Measurements from ENCODE around the gene DIP2B.

The DIP2B gene

DNA sequence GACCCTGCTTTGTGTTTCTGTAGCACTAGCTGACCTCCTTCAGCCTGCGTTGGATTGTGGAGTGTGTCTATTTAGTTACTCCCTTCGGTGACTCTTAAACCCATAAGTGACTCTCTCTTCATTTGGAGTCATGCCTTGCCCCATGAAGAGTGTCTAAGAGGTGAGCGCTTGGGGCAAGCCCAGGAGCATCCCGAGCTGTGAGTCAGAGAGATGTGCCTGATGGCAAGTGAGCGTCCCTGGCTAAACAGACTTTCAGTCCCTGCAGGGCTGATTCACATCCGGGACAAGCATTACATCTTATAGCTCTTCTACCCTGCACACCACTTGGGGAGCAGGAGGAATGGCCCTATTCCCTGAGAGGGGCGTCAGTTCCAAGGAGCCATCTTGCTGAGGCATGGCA is 234.8 kb downstream of the DIP2B start:
- ChIA-PET CTCF (no interaction called here), POLR2A (no interaction called here)
- no peak for TF ChIP-seq ARNT (IDR thresholded peaks at IDR 0.05)
- TF ChIP-seq ZNF384 (IDR thresholded peaks at IDR 0.05), result no peak
- TF ChIP-seq PKNOX1 (IDR thresholded peaks at IDR 0.05), result no peak
- no peak for TF ChIP-seq HDGF (IDR thresholded peaks at IDR 0.05; ENCODE audit: borderline replicate concordance)
- TF ChIP-seq SP1 (IDR thresholded peaks at IDR 0.05), result no peak
- no peak for TF ChIP-seq FOXM1 (IDR thresholded peaks at IDR 0.05; ENCODE audit: borderline replicate concordance)
- no peak for TF ChIP-seq FOXA1 (IDR thresholded peaks at IDR 0.05)
- TF ChIP-seq ELF4 (IDR thresholded peaks at IDR 0.05), result no peak
- no peak for TF ChIP-seq SUZ12 (IDR thresholded peaks at IDR 0.05)
- no peak for TF ChIP-seq NFRKB (IDR thresholded peaks at IDR 0.05)
- no peak for TF ChIP-seq L3MBTL2 (conservative IDR thresholded peaks at IDR 0.05)
- no peak for TF ChIP-seq LEF1 (IDR thresholded peaks at IDR 0.05; ENCODE audit: borderline replicate concordance)
- no peak for TF ChIP-seq CTBP1 (IDR thresholded peaks at IDR 0.05; ENCODE audit: borderline replicate concordance)
- no peak for TF ChIP-seq FOXK2 (IDR thresholded peaks at IDR 0.05)
- no peak for TF ChIP-seq BHLHE40 (IDR thresholded peaks at IDR 0.05; ENCODE audit: borderline replicate concordance)
- no peak for TF ChIP-seq TARDBP (IDR thresholded peaks at IDR 0.05)
- no peak for DNase-seq (ENCODE audit: extremely low spot score)

- CTCF ChIA-PET, result interaction anchor here (0.7 kb wide), 1 partner anchor 25 kb away, joined by 3 read pairs; no protein-coding TSS in a partner anchor
- POLR2A ChIA-PET, result no interaction called here
- TF ChIP-seq L3MBTL2 (conservative IDR thresholded peaks at IDR 0.05) (no peak), ARNT (IDR thresholded peaks at IDR 0.05) (no peak), NFRKB (IDR thresholded peaks at IDR 0.05) (no peak), FOXM1 (IDR thresholded peaks at IDR 0.05; ENCODE audit: borderline replicate concordance) (no peak), PKNOX1 (IDR thresholded peaks at IDR 0.05) (no peak), FOXA1 (IDR thresholded peaks at IDR 0.05) (no peak), CTBP1 (IDR thresholded peaks at IDR 0.05; ENCODE audit: borderline replicate concordance) (no peak), FOXK2 (IDR thresholded peaks at IDR 0.05) (no peak), LEF1 (IDR thresholded peaks at IDR 0.05; ENCODE audit: borderline replicate concordance) (no peak), TARDBP (IDR thresholded peaks at IDR 0.05) (no peak), SP1 (IDR thresholded peaks at IDR 0.05) (no peak), BHLHE40 (IDR thresholded peaks at IDR 0.05; ENCODE audit: borderline replicate concordance) (no peak), ZNF384 (IDR thresholded peaks at IDR 0.05) (no peak), SUZ12 (IDR thresholded peaks at IDR 0.05) (no peak), ELF4 (IDR thresholded peaks at IDR 0.05) (no peak), HDGF (IDR thresholded peaks at IDR 0.05; ENCODE audit: borderline replicate concordance) (no peak)
- no peak for DNase-seq (ENCODE audit: extremely low spot score)
Measured at GRCh38 chr12:50740307-50740706, 235.5 kb downstream of the DIP2B start.

- CTCF ChIA-PET, result no interaction called here
- no peak for DNase-seq (ENCODE audit: extremely low spot score)
- POLR2A ChIA-PET, result interaction anchor here (0.6 kb wide), 1 partner anchor 273 kb away, joined by 3 read pairs; no protein-coding TSS in a partner anchor
- TF ChIP-seq BHLHE40 (IDR thresholded peaks at IDR 0.05; ENCODE audit: borderline replicate concordance), result no peak
- TF ChIP-seq ELF4 (IDR thresholded peaks at IDR 0.05), result no peak
- no peak for TF ChIP-seq L3MBTL2 (conservative IDR thresholded peaks at IDR 0.05)
- no peak for TF ChIP-seq ZNF384 (IDR thresholded peaks at IDR 0.05)
- no peak for TF ChIP-seq PKNOX1 (IDR thresholded peaks at IDR 0.05)
- TF ChIP-seq CTBP1 (IDR thresholded peaks at IDR 0.05; ENCODE audit: borderline replicate concordance), result no peak
- TF ChIP-seq ARNT (IDR thresholded peaks at IDR 0.05), result no peak
- TF ChIP-seq HDGF (IDR thresholded peaks at IDR 0.05; ENCODE audit: borderline replicate concordance), result no peak
- TF ChIP-seq SP1 (IDR thresholded peaks at IDR 0.05), result no peak
- no peak for TF ChIP-seq FOXA1 (IDR thresholded peaks at IDR 0.05)
- TF ChIP-seq NFRKB (IDR thresholded peaks at IDR 0.05), result no peak
- TF ChIP-seq TARDBP (IDR thresholded peaks at IDR 0.05), result no peak
- no peak for TF ChIP-seq FOXK2 (IDR thresholded peaks at IDR 0.05)
- no peak for TF ChIP-seq FOXM1 (IDR thresholded peaks at IDR 0.05; ENCODE audit: borderline replicate concordance)
- TF ChIP-seq SUZ12 (IDR thresholded peaks at IDR 0.05), result no peak
- TF ChIP-seq LEF1 (IDR thresholded peaks at IDR 0.05; ENCODE audit: borderline replicate concordance), result no peak
Measured at GRCh38 chr12:50742776-50743175, 238.0 kb downstream of the DIP2B start.

DNA sequence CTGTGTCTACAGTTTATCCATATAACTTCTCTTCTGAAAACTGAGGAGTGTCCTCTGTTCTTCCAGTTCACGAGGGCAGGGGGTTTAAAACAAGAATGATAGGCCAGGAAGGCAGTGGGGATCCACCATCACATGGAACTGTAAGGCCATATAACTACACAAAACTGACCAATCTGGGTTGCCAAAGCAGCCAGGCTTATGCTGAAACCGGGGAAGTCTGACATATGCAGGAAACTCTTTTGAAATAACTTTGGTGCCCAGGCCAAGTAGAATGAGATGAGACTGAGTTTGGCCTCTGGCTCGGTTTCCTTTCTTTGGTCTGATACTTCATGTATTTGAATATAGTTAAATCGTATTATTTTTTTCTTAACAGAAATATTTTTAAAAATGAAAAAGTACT is 241.1 kb downstream of the DIP2B start:
- ChIA-PET CTCF (no interaction called here), POLR2A (interaction anchor here (1.6 kb wide), 1 partner anchor 18 kb away, joined by 4 read pairs; the partner anchor contains the start of gene ATF1)
- DNase-seq (ENCODE audit: extremely low spot score), result no peak
- TF ChIP-seq NFRKB (IDR thresholded peaks at IDR 0.05) (no peak), FOXA1 (IDR thresholded peaks at IDR 0.05) (no peak), BHLHE40 (IDR thresholded peaks at IDR 0.05; ENCODE audit: borderline replicate concordance) (no peak), ZNF384 (IDR thresholded peaks at IDR 0.05) (no peak), FOXK2 (IDR thresholded peaks at IDR 0.05) (no peak), L3MBTL2 (conservative IDR thresholded peaks at IDR 0.05) (no peak)

DNA sequence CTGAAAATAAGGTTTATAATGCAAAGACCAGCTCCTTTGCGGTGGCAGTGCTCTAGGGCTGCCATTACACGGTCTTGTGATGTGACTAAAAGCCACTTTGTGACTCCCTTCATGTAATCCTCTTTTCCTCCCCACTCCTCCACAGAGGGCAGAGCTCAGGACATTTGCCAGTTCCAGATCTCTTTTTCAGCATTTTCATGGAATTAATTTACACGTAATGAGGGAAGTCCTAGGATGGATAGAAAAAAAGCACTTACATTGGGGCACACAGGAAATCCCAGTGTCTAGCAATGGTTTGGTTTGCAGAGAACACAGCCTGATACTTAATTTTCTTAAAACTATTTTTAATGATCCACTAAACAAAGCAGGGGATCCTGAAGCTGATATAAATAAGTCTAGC is 241.6 kb downstream of the DIP2B start:
- CTCF ChIA-PET, result no interaction called here
- TF ChIP-seq ARNT (IDR thresholded peaks at IDR 0.05), result no peak
- POLR2A ChIA-PET, result interaction anchor here (1.6 kb wide), 1 partner anchor 18 kb away, joined by 4 read pairs; the partner anchor contains the start of gene ATF1
- DNase-seq (ENCODE audit: extremely low spot score), result no peak

DNA sequence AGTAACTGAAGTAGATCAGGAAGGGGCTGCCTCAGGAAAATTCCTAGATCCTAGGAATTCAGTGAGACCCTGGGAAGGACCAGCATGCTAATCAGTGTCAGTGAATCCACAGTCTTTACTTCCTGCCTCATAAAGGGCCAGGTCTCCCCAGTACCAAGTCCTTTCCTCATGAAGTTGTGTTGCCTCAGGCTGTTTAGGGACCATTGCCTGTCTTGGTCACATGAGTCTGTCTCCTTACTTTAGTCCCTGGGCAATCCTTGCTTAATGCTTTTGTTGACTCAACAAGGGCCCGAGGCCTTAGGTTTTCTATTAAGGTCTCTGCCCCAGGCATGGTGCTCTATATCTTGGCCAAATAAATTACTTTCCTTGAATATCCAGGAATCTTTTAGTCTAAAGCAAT is 243.0 kb downstream of the DIP2B start:
- no peak for TF ChIP-seq SP1 (IDR thresholded peaks at IDR 0.05)
- no peak for TF ChIP-seq FOXK2 (IDR thresholded peaks at IDR 0.05)
- TF ChIP-seq ELF4 (IDR thresholded peaks at IDR 0.05), result no peak
- no peak for TF ChIP-seq ARNT (IDR thresholded peaks at IDR 0.05)
- no peak for TF ChIP-seq NFRKB (IDR thresholded peaks at IDR 0.05)
- no peak for TF ChIP-seq FOXM1 (IDR thresholded peaks at IDR 0.05; ENCODE audit: borderline replicate concordance)
- no peak for TF ChIP-seq HDGF (IDR thresholded peaks at IDR 0.05; ENCODE audit: borderline replicate concordance)
- TF ChIP-seq PKNOX1 (IDR thresholded peaks at IDR 0.05), result no peak
- TF ChIP-seq LEF1 (IDR thresholded peaks at IDR 0.05; ENCODE audit: borderline replicate concordance), result no peak
- no peak for TF ChIP-seq CTBP1 (IDR thresholded peaks at IDR 0.05; ENCODE audit: borderline replicate concordance)
- TF ChIP-seq SUZ12 (IDR thresholded peaks at IDR 0.05), result no peak
- TF ChIP-seq L3MBTL2 (conservative IDR thresholded peaks at IDR 0.05), result no peak
- no peak for TF ChIP-seq FOXA1 (IDR thresholded peaks at IDR 0.05)
- no peak for DNase-seq (ENCODE audit: extremely low spot score)
- POLR2A ChIA-PET, result no interaction called here
- CTCF ChIA-PET, result no interaction called here

All from HEK293T (cell line).